SU-DHL-6 (cell line): ENCODE results near the gene LRRC2.
A peak's percentile ranks its signal among the peaks of the same experiment; 100 is the strongest.

Experiments
- H2AFZ ChIP-seq: fragments of 200-600 bp; sonication (generic); 2 replicates; pipeline ENCODE4 v1.6.1; 2014; ENCODE audit warnings: low read depth, mild to moderate bottlenecking, moderate library complexity, mixed read lengths, antibody characterized with exemption, low read length; ENCODE audit not compliant: severe bottlenecking
- H3F3A ChIP-seq: fragments of 200-600 bp; shearing (Covaris generic); 2 replicates; pipeline ENCODE4 v1.6.0; 2016; ENCODE audit warnings: antibody characterized with exemption, mild to moderate bottlenecking; ENCODE audit not compliant: insufficient read depth
- H3K27ac ChIP-seq: fragments of 200-600 bp; sonication (generic); 2 replicates; pipeline ENCODE4 v1.5.1; 2016; ENCODE audit warnings: low read depth, mild to moderate bottlenecking, low read length, moderate library complexity, mixed read lengths
- H3K27me3 ChIP-seq: fragments of 200-600 bp; sonication (generic), shearing (Covaris generic); 2 replicates; pipeline ENCODE4 v1.6.0; 2014; ENCODE audit warnings: mild to moderate bottlenecking, low read length
- H3K36me3 ChIP-seq: fragments of 200-600 bp; sonication (generic); 2 replicates; pipeline ENCODE4 v1.6.1; 2014; ENCODE audit warnings: mild to moderate bottlenecking, low read length, mixed read lengths
- H3K4me2 ChIP-seq: fragments of 300-600, 200-600 bp; shearing (Covaris generic), sonication (generic); 2 replicates; pipeline ENCODE4 v1.6.0; 2014; ENCODE audit warnings: low read length, low read depth, mild to moderate bottlenecking; ENCODE audit not compliant: poor library complexity, severe bottlenecking
- H3K4me3 ChIP-seq: fragments of 200-600 bp; sonication (generic); 2 replicates; pipeline ENCODE4 v1.5.1; 2014; ENCODE audit warnings: antibody characterized with exemption, low read length, mild to moderate bottlenecking, mixed read lengths; ENCODE audit not compliant: insufficient read depth, poor library complexity, severe bottlenecking
- H3K79me2 ChIP-seq: fragments of 200-600 bp; sonication (generic); 2 replicates; pipeline ENCODE4 v1.6.1; 2014; ENCODE audit warnings: mild to moderate bottlenecking, low read length, moderate library complexity; ENCODE audit not compliant: insufficient read depth
- H3K9ac ChIP-seq: fragments of 200-600 bp; sonication (generic); 2 replicates; pipeline ENCODE4 v1.7.0; 2014; ENCODE audit warnings: mild to moderate bottlenecking, low read length
- H3K9me2 ChIP-seq: fragments of 200-600 bp; sonication (generic); replicated peaks from 2 replicates; pipeline ENCODE4 v1.6.1; 2014; ENCODE audit warnings: low read length; ENCODE audit not compliant: insufficient read depth
- H3K9me3 ChIP-seq: fragments of 200-600 bp; sonication (generic); 2 replicates; pipeline ENCODE4 v1.6.1; 2014; ENCODE audit warnings: low read length, mixed read lengths; ENCODE audit not compliant: insufficient read depth
- H4K20me1 ChIP-seq: fragments of 200-600 bp; sonication (generic); 2 replicates; pipeline ENCODE4 v1.6.1; 2014; ENCODE audit warnings: low read depth, mild to moderate bottlenecking, antibody characterized with exemption, low read length, moderate library complexity, mixed read lengths
- CTCF ChIP-seq: fragments of 200-600 bp; sonication (generic); IDR thresholded peaks from one replicate; pipeline ENCODE4 v1.5.1; 2017; ENCODE audit warnings: antibody characterized with exemption, mild to moderate bottlenecking, low read length, moderate library complexity; ENCODE audit not compliant: insufficient read depth, poor library complexity, severe bottlenecking
- EZH2phosphoT487 ChIP-seq: fragments of 200-600 bp; sonication (generic), shearing (Covaris generic); conservative IDR thresholded peaks from 2 replicates; pipeline ENCODE4 v1.6.1; 2018; ENCODE audit warnings: mild to moderate bottlenecking, antibody characterized with exemption, low read length, moderate library complexity, mixed read lengths

The LRRC2 gene

GRCh38 chr3:46542344-46542743 lies 23.8 kb downstream of the LRRC2 start:
- H3K9me2 ChIP-seq: no peaks in the 10 kb centered on the region
- TF ChIP-seq EZH2phosphoT487 (no peak), CTCF (no peak)
- no peak overlapping the region for H2AFZ ChIP-seq
- H3K9me3 ChIP-seq: no peaks in the 10 kb centered on the region
- H3K27ac ChIP-seq: peak overlapping the region; percentile 77
- no peak overlapping the region for H3K4me3 ChIP-seq
- peaks cover 63% of the 10 kb centered on the region for H3F3A ChIP-seq
- H3K27me3 ChIP-seq: no peaks in the 10 kb centered on the region
- H3K36me3 ChIP-seq: no peaks in the 10 kb centered on the region
- H3K4me2 ChIP-seq: peak overlapping the region; percentile 36
- no peaks in the 10 kb centered on the region for H4K20me1 ChIP-seq
- peak overlapping the region; percentile 37 for H3K9ac ChIP-seq
- H3K79me2 ChIP-seq: no peaks in the 10 kb centered on the region

GRCh38 chr3:46541835-46542234 lies 24.3 kb downstream of the LRRC2 start:
- no peaks in the 10 kb centered on the region for H3K27me3 ChIP-seq
- H3K9me2 ChIP-seq: no peaks in the 10 kb centered on the region
- no peak overlapping the region for H2AFZ ChIP-seq
- H3K9ac ChIP-seq: peak overlapping the region; percentile 37
- no peak overlapping the region for H3K4me3 ChIP-seq
- no peaks in the 10 kb centered on the region for H3K79me2 ChIP-seq
- H3K27ac ChIP-seq: peak overlapping the region; percentile 77
- peak overlapping the region; percentile 36 for H3K4me2 ChIP-seq
- peaks cover 60% of the 10 kb centered on the region for H3F3A ChIP-seq
- H3K36me3 ChIP-seq: no peaks in the 10 kb centered on the region
- no peaks in the 10 kb centered on the region for H3K9me3 ChIP-seq
- H4K20me1 ChIP-seq: no peaks in the 10 kb centered on the region
- TF ChIP-seq EZH2phosphoT487: no peak
- TF ChIP-seq CTCF: no peak

GRCh38 chr3:46540550-46540949 lies 25.6 kb downstream of the LRRC2 start:
- H3K9me2 ChIP-seq: no peaks in the 10 kb centered on the region
- H3K27me3 ChIP-seq: no peaks in the 10 kb centered on the region
- no peak overlapping the region for H3K4me3 ChIP-seq
- no peaks in the 10 kb centered on the region for H4K20me1 ChIP-seq
- peak overlapping the region; percentile 100 for H3K27ac ChIP-seq
- H3K36me3 ChIP-seq: no peaks in the 10 kb centered on the region
- no peak overlapping the region for H2AFZ ChIP-seq
- peaks cover 48% of the 10 kb centered on the region for H3F3A ChIP-seq
- peak overlapping the region; percentile 73 for H3K9ac ChIP-seq
- H3K9me3 ChIP-seq: no peaks in the 10 kb centered on the region
- no peak for TF ChIP-seq EZH2phosphoT487
- TF ChIP-seq CTCF: no peak
- peak overlapping the region; percentile 84 for H3K4me2 ChIP-seq
- H3K79me2 ChIP-seq: no peaks in the 10 kb centered on the region
